Ovary (tissue), 3 donors: ENCODE data around the gene NKX1-2.

Experiments
- EP300 ChIP-seq: sonication (generic); formaldehyde crosslinking; IDR thresholded peaks from one replicate; pipeline ENCODE4 v1.6.1; 2017; ENCODE audit warnings: antibody characterized with exemption
- POLR2A ChIP-seq: fragments of 450-650 bp; IDR thresholded peaks from one replicate; pipeline ENCODE4 v1.6.1; 2017; ENCODE audit warnings: antibody characterized with exemption, mild to moderate bottlenecking, moderate library complexity
- TF ChIP-seq, protein P1 (sequence below), 3 donors: fragments of 450-650 bp in 2 of 3; fragments of 200-600 bp in 1 of 3; IDR thresholded peaks; one replicate each; pipeline versions ENCODE4 v1.5.1 to v1.8.0; 2016 to 2022; ENCODE audit warnings: antibody characterized with exemption in 3 of 3, mild to moderate bottlenecking in 1 of 3
- donor health status: DM: no; HTN: no; CAD: no.

DNA sequence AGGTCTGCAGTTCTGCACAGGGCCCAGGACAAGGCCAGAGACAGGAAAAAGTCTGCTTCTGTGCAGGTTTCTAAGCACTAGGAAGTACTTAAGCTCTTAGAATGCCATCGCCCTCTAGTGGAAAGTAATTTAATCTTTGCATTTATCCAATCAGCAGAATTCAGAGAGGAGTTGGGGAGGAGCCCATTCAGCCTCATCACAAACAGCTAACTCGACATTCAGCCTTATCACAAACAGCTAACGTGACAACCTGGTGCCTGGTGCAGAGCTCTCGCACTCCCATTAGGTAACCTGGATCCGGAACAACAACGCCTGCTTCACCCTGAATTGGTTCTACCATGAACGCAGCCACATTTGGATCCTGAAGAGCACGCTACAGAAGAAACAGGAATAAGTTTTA is 46.3 kb downstream of the NKX1-2 start:
- TF ChIP-seq, protein P1, sequence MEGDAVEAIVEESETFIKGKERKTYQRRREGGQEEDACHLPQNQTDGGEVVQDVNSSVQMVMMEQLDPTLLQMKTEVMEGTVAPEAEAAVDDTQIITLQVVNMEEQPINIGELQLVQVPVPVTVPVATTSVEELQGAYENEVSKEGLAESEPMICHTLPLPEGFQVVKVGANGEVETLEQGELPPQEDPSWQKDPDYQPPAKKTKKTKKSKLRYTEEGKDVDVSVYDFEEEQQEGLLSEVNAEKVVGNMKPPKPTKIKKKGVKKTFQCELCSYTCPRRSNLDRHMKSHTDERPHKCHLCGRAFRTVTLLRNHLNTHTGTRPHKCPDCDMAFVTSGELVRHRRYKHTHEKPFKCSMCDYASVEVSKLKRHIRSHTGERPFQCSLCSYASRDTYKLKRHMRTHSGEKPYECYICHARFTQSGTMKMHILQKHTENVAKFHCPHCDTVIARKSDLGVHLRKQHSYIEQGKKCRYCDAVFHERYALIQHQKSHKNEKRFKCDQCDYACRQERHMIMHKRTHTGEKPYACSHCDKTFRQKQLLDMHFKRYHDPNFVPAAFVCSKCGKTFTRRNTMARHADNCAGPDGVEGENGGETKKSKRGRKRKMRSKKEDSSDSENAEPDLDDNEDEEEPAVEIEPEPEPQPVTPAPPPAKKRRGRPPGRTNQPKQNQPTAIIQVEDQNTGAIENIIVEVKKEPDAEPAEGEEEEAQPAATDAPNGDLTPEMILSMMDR (IDR thresholded peaks at IDR 0.05): peak in 1 of 3 donors; percentile 34
- TF ChIP-seq POLR2A (no peak), EP300 (no peak)
